Measurements from ENCODE around the gene MARCHF9.
A peak's percentile ranks its signal among the peaks of the same experiment; 100 is the strongest.

Gene MARCHF9

GRCh38 chr12:57737467-57738460 lies 17.1 kb upstream of the MARCHF9 start:
- no peak for DNase-seq

- DNase-seq: no peak
Measured at GRCh38 chr12:57738661-57739237, 16.2 kb upstream of the MARCHF9 start, which contains the start of gene AGAP2. Gene AGAP2 (minus strand): TSS chr12:57738742. CDS start chr12:57738246, 496 bp downstream.

GRCh38 chr12:57739387-57739786 lies 15.5 kb upstream of the MARCHF9 start:
- DNase-seq: no peak

GRCh38 chr12:57739914-57740538 lies 14.9 kb upstream of the MARCHF9 start:
- DNase-seq: no peak

GRCh38 chr12:57740656-57741412 lies 14.1 kb upstream of the MARCHF9 start:
- DNase-seq: peak; percentile 61 to 91 (median 70)

- DNase-seq: no peak
Measured at GRCh38 chr12:57741413-57741789, 13.5 kb upstream of the MARCHF9 start.

GRCh38 chr12:57741844-57742738 lies 12.8 kb upstream of the MARCHF9 start:
- DNase-seq: peak; percentile 60 to 88 (median 76)

- no peak for DNase-seq
Measured at GRCh38 chr12:57743769-57744168, 11.1 kb upstream of the MARCHF9 start.

- DNase-seq: peak in 3 of 5 donors; percentile 62 to 63 (median 62)
Measured at GRCh38 chr12:57744194-57744776, 10.6 kb upstream of the MARCHF9 start.

- peak; percentile 87 to 97 (median 93) for DNase-seq
Measured at GRCh38 chr12:57744777-57745484, 10.0 kb upstream of the MARCHF9 start, which contains the start of gene TSPAN31. Gene TSPAN31 (plus strand): TSS chr12:57745039. CDS start chr12:57745155, 116 bp downstream.

GRCh38 chr12:57745485-57745881 lies 9.4 kb upstream of the MARCHF9 start:
- no peak for DNase-seq

GRCh38 chr12:57746025-57746424 lies 8.9 kb upstream of the MARCHF9 start:
- DNase-seq: no peak

- no peak for DNase-seq
Measured at GRCh38 chr12:57749061-57749460, 5.8 kb upstream of the MARCHF9 start.

- no peak for DNase-seq
Measured at GRCh38 chr12:57750561-57751431, 4.1 kb upstream of the MARCHF9 start.

GRCh38 chr12:57751432-57751787 lies 3.5 kb upstream of the MARCHF9 start:
- DNase-seq: no peak

GRCh38 chr12:57751788-57752667 lies 2.9 kb upstream of the MARCHF9 start, which contains the start of gene CDK4:
Gene CDK4 (minus strand): TSS chr12:57752310. CDS start chr12:57751717, 593 bp downstream.
- peak; percentile 99 to 100 (median 99) for DNase-seq

- no peak for DNase-seq
Measured at GRCh38 chr12:57752668-57753000, 2.3 kb upstream of the MARCHF9 start.

GRCh38 chr12:57753756-57754337 lies 1.1 kb upstream of the MARCHF9 start:
- DNase-seq: no peak
